HG03342 (cell line): ENCODE results near the gene PSMD5.

Experiments
- ATAC-seq: cut with Tn5 transposase; IDR thresholded peaks from one replicate; pipeline ENCODE4 v1.9.1; 2021; ENCODE audit warnings: mild to moderate bottlenecking, moderate library complexity; ENCODE audit not compliant: unreplicated experiment

PSMD5 gene

GRCh38 chr9:120842685-120843485 lies at the start of gene PSMD5:
Gene PSMD5, minus strand, starts transcription at chr9:120842922. Its CDS starts 13 bp downstream, at chr9:120842909.
- ATAC-seq = peak; percentile 99

GRCh38 chr9:120891884-120892747 lies 49.4 kb upstream of the PSMD5 start:
- peak; percentile 20 for ATAC-seq

GRCh38 chr9:120891245-120891883 lies 48.6 kb upstream of the PSMD5 start:
- ATAC-seq = no peak

- ATAC-seq = no peak
Measured at GRCh38 chr9:120890320-120891244, 47.9 kb upstream of the PSMD5 start.

GRCh38 chr9:120889606-120890271 lies 47.0 kb upstream of the PSMD5 start:
- ATAC-seq = no peak

GRCh38 chr9:120888626-120889025 lies 45.9 kb upstream of the PSMD5 start:
- no peak for ATAC-seq

GRCh38 chr9:120886490-120886967 lies 43.8 kb upstream of the PSMD5 start:
- ATAC-seq = no peak

- no peak for ATAC-seq
Measured at GRCh38 chr9:120885958-120886357, 43.2 kb upstream of the PSMD5 start.

- no peak for ATAC-seq
Measured at GRCh38 chr9:120885457-120885856, 42.7 kb upstream of the PSMD5 start.

GRCh38 chr9:120883608-120883996 lies 40.9 kb upstream of the PSMD5 start:
- ATAC-seq = no peak

GRCh38 chr9:120882935-120883607 lies 40.3 kb upstream of the PSMD5 start:
- no peak for ATAC-seq

- no peak for ATAC-seq
Measured at GRCh38 chr9:120879446-120879845, 36.7 kb upstream of the PSMD5 start.

GRCh38 chr9:120878188-120879130 lies 35.7 kb upstream of the PSMD5 start:
- no peak for ATAC-seq

GRCh38 chr9:120877276-120878034 lies 34.7 kb upstream of the PSMD5 start:
- peak; percentile 36 for ATAC-seq

GRCh38 chr9:120876842-120877240 lies 34.1 kb upstream of the PSMD5 start, which contains the start of gene PHF19:
Gene PHF19, minus strand, starts transcription at chr9:120877188. Its CDS starts 2,447 bp downstream, at chr9:120874741.
- peak; percentile 9 for ATAC-seq

GRCh38 chr9:120875954-120876841 lies 33.5 kb upstream of the PSMD5 start:
- peak; percentile 54 for ATAC-seq
